Renal cortex interstitium (tissue), 15 donors: ENCODE measurements around the gene INPP5K. TPM values are rescaled to one million over a fixed set of nuclear protein-coding genes. Genes with fewer than 3 reads are reported as not detected.
A peak's percentile ranks its signal among the peaks of the same experiment; 100 is the strongest.
"Not testable (repeated sequence)": the region's sequence is repeated elsewhere in the genome, so short reads cannot be mapped to it uniquely, and the experiment has no call there.

ENCODE experiments used
- DNase-seq, 11 donors: peaks; one replicate each; pipeline ENCODE4 v3.0.0-alpha.2; 2013; ENCODE audit warnings: low read depth in 9 of 11, low spot score in 4 of 11; ENCODE audit errors: extremely low read depth in 1 of 11
- long read RNA-seq, 16 experiments: transcript quantifications; one replicate each; lab custom pipeline, GENCODE V29; 2026
- polyA plus RNA-seq, 3 donors: library from polyadenylated mRNA; unstranded; fragments of 120-200 nt; gene quantifications; one replicate each; pipeline ENCODE4 v1.2.1, GENCODE V29; 2013; ENCODE audit not compliant: insufficient read length in 3 of 3

INPP5K gene
- polyA plus RNA-seq: 10 to 100 TPM; 17.3 to 25.1 (median 19.1) TPM
- long read RNA-seq, donor 1, partial matches to known transcripts: 0 of 4 reads
- long read RNA-seq, donor 1, other reads (novel, unspliced or antisense): 0 of 4 reads
- long read RNA-seq, donor 2, partial matches to known transcripts: 0 of 1 reads
- long read RNA-seq, donor 2, other reads (novel, unspliced or antisense): 0 of 1 reads
- long read RNA-seq, donor 3, partial matches to known transcripts: 0 of 3 reads
- long read RNA-seq, donor 3, other reads (novel, unspliced or antisense): 0 of 3 reads
- long read RNA-seq, donor 4, transcript INPP5K-204 (12 exons, 2,988 nt): major isoform, 5 of 5 reads
- long read RNA-seq, donor 4, partial matches to known transcripts: 0 of 5 reads
- long read RNA-seq, donor 4, other reads (novel, unspliced or antisense): 0 of 5 reads
- long read RNA-seq, donor 5: 0 reads
- long read RNA-seq, donor 6, partial matches to known transcripts: 0 of 4 reads
- long read RNA-seq, donor 6, other reads (novel, unspliced or antisense): 0 of 4 reads
- long read RNA-seq, donor 7, partial matches to known transcripts: 0 of 3 reads
- long read RNA-seq, donor 7, other reads (novel, unspliced or antisense): 0 of 3 reads
- long read RNA-seq, donor 8: 0 reads
- long read RNA-seq, donor 9, partial matches to known transcripts: 0 of 4 reads
- long read RNA-seq, donor 9, other reads (novel, unspliced or antisense): 0 of 4 reads
- long read RNA-seq, donor 10, partial matches to known transcripts: 0 of 3 reads
- long read RNA-seq, donor 10, other reads (novel, unspliced or antisense): 0 of 3 reads
- long read RNA-seq, donor 11, partial matches to known transcripts: 30 of 67 reads
- long read RNA-seq, donor 11, other reads (novel, unspliced or antisense): 34 of 67 reads
- long read RNA-seq, donor 12, partial matches to known transcripts: 0 of 1 reads
- long read RNA-seq, donor 12, other reads (novel, unspliced or antisense): 0 of 1 reads
- long read RNA-seq, donor 13: 0 reads
- long read RNA-seq, donor 14, partial matches to known transcripts: 0 of 3 reads
- long read RNA-seq, donor 14, other reads (novel, unspliced or antisense): 0 of 3 reads
- long read RNA-seq, donor 15, partial matches to known transcripts: 13 of 28 reads
- long read RNA-seq, donor 15, other reads (novel, unspliced or antisense): 13 of 28 reads
- long read RNA-seq, donor 16, transcript INPP5K-204 (12 exons, 2,988 nt): major isoform, 10 of 11 reads
- long read RNA-seq, donor 16, partial matches to known transcripts: 0 of 11 reads
- long read RNA-seq, donor 16, other reads (novel, unspliced or antisense): 0 of 11 reads

- DNase-seq: peak; percentile 89 to 97 (median 96)
Observed at GRCh38 chr17:1516388-1517161, at the start of gene INPP5K. Gene INPP5K (minus strand): TSS chr17:1516612. CDS start chr17:1516499, 113 bp downstream.

DNA sequence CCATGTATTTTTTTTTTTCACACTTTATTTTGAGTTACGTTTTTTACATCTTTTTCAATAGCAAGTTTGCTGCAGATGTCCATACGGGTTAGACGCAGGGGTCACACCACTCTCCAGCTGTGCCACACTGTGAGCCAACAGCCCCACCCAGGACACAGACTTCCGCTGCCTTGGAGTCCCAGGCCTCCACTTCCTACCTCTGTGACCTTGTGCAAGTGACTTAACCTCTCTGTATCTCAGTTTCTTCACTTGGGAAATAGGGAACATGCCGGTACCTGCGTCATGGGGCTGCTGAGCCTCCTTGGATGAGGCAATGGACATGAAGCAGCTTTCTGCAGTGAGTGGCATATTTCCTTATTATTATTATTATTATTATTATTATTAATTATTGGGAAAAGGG lies 49.5 kb upstream of the INPP5K start:
- no peak for DNase-seq

- no peak for DNase-seq
Observed at GRCh38 chr17:1563786-1564613, 47.6 kb upstream of the INPP5K start.

- not testable (repeated sequence) for DNase-seq
Observed at GRCh38 chr17:1563471-1563785, 47.0 kb upstream of the INPP5K start.

DNA sequence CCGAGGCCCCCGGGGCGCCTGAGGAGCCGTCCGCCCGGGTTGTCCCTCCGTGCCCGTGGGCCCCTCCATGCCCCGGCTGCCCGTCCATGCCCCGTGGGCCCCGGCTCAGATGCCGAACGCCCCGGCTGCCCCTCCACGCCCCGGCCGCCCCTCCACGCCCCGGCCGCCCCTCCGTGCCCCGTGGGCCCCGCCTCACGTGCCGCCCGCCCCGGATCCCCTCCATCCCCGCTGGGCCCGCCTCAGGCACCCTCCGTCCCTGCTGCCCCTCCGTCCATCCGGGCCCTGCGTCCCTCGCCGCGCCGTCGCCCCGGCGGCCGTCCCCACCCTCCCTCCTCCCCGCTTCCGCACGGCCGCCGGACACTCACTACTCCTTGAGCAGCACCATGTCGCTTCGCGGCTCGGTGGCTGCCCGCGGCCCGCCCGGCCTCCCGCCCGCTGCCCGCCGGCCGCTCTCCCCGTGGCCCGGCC lies 45.8 kb upstream of the INPP5K start:
- no peak for DNase-seq

DNA sequence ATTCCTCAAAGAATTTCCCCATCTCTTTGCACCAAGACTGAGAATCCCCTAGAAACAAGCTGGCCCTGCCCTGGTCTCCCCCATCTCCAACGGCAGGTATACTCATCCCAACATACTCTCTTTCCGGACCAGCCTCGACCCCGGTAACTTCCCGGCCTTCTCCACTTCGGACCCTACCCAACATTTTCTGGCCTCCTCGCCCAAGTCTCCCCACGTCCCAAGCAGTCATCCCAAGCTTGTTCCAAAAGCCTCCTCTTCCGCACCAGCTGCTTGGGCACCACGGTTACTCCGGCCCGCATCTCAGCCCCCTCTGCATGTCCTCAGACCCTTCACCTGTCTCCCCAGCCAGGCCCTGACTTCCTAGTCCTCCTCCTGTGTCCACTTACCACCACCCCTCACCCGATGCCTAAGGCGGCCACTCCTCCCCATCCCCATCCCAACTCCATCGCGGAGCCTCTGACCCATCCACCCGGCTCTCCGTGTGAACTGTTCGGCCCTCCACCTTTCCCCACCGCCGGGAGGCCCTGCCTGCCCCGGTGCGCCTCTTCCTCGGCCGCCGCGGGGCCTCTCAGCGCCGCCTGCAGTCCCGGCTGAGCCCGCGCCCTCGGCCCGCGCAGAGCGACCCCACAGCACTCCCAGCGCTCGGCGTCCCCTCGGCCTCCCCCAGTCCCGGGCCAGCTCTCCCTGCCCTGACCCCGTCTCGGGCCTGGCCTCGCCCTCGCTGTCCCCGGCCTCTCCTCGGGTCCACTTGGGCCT lies 45.2 kb upstream of the INPP5K start:
- no peak for DNase-seq

DNA sequence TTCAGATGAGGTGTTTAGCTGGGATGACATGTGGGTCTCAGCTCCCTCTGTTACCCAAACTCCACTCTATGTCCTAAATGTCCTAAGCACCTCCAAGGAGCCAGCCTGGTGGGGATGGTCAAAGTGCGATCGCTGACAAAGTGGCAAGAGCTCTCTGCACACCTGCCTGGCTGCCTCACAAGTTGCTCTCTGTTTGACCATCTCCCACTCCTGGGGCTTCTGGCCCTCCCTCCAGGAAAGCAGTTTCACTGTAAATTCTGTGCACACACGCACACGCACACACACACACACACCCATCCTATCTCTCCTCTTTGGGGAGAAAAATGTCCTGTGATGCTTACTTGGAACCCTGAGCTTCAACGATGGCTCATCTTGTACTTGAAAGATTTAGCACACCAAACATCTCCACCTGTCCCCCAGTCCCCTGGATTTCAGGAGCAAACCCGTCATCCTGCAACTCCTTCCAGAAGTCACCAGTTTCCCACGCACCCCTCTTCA lies 44.5 kb upstream of the INPP5K start:
- DNase-seq: no peak

GRCh38 chr17:1560101-1560857 lies 43.9 kb upstream of the INPP5K start:
- DNase-seq: no peak

GRCh38 chr17:1559047-1560043 lies 42.9 kb upstream of the INPP5K start:
- no peak for DNase-seq

GRCh38 chr17:1558401-1558800 lies 42.0 kb upstream of the INPP5K start:
- DNase-seq: no peak

DNA sequence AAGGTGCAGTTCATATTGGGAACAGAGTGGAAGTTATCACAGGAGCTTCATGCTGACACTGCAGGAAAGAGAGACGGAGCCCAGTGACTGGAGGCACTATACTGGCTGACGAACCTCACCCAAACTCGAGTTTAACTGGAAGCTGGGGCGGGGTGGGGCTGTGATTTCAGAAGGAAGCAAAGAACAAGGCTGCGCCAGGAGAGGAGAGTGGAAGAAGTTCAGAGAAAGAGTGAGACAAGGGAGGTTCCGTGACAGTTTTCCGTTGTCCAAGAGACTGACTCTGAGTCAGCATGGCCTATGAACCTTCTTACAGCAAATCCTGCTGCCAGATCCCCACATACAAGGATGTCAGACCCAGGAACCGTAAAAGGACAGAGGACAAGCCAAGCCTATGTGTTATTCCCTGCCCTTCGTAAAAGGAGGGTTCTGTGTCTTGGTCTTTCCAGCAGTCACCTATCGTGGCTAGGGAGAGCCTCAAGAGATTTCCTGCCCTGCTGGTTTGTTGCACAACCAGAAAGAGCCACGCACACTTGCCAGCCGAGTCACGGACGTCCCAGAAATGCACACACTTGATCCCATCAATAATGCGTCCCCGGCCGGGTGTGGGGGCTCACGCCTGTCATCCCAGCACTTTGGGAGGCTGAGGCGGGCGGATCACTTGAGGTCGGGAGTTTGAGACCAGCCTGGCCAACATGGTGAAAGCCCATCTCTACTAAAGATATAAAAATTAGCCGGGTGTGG lies 41.1 kb upstream of the INPP5K start:
- DNase-seq: no peak

DNA sequence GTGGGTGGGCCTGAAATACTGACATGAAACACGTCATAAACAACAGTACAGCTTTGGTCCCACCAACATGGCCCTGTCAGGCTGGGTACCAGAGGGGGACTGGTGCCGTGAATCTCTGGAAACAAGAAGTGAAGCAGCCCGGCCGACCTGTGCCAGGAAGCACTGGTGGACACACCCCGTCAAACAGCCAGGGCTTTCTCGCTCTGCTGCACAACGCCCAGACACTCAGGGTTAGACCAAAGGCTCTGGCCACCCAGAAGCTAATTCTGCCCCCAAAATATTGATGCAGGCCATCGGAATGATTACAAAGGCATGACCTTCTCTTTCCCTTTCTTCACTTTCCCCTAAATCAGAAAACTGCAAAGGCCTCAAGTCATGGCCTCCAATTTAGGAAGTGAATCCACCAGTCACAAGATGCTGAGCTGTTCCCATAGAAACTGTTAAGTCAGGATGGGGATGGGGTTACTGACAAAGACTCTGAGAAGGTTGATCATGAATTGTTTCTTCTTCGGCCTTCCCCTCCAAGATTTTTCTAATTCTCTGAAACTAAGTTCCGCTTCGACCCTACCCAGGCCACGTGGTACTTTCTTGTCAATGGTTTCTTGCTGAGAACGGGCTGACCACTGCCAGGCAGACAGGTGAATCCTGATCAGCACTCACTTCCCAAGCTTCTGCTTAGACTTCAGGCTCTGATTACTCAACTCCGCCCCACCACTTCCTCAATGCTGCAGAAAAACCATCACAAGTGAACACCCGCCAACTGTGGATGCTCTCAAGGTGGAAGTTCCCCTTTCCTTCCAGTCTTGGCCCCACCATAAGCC lies 39.4 kb upstream of the INPP5K start:
- no peak for DNase-seq

- no peak for DNase-seq
Observed at GRCh38 chr17:1554751-1555540, 38.5 kb upstream of the INPP5K start.
